ENCODE measurements around the gene NCKAP5. TPM values are rescaled to one million over a fixed set of nuclear protein-coding genes. Genes with fewer than 3 reads are reported as not detected.

Gene NCKAP5
- total RNA-seq, 1 donor from 2014 or later: 7.4 TPM

DNA sequence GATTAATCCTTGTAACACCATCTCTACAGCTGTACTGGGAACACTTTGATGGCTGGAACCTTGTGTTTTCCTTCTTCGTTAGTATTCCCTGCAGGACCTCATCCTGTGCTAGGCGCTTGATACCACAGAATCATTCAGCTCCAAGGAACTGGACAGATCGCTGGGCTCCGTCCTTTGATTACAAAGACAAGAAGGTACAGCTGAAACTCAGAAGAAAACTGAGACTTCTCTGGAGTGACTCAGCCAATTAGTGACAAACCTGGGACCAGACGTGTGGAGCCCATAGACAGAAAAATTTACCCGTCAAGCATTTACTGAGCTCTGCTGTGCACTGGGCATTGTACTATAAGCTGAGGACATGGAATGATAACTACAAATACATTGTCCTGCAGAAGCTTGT, 67.3 kb downstream of the NCKAP5 start:
- no peak overlapping the region for H3K27ac Mint-ChIP-seq (ENCODE audit: unreplicated experiment)
- no peak for DNase-seq (ENCODE audit: low spot score)
- no peaks in the 10 kb centered on the region for H3K27me3 Mint-ChIP-seq (ENCODE audit: unreplicated experiment)
- H3K9me3 Mint-ChIP-seq (ENCODE audit: unreplicated experiment): no peaks in the 10 kb centered on the region
- TF ChIP-seq, protein P1, sequence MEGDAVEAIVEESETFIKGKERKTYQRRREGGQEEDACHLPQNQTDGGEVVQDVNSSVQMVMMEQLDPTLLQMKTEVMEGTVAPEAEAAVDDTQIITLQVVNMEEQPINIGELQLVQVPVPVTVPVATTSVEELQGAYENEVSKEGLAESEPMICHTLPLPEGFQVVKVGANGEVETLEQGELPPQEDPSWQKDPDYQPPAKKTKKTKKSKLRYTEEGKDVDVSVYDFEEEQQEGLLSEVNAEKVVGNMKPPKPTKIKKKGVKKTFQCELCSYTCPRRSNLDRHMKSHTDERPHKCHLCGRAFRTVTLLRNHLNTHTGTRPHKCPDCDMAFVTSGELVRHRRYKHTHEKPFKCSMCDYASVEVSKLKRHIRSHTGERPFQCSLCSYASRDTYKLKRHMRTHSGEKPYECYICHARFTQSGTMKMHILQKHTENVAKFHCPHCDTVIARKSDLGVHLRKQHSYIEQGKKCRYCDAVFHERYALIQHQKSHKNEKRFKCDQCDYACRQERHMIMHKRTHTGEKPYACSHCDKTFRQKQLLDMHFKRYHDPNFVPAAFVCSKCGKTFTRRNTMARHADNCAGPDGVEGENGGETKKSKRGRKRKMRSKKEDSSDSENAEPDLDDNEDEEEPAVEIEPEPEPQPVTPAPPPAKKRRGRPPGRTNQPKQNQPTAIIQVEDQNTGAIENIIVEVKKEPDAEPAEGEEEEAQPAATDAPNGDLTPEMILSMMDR (IDR thresholded peaks at IDR 0.05; ENCODE audit: unreplicated experiment): no peak
- H3K4me1 Mint-ChIP-seq (ENCODE audit: unreplicated experiment): no peaks in the 10 kb centered on the region
- no peak overlapping the region for H3K4me3 Mint-ChIP-seq (ENCODE audit: unreplicated experiment)
- H3K36me3 Mint-ChIP-seq (ENCODE audit: low read depth, unreplicated experiment): no peaks in the 10 kb centered on the region

DNA sequence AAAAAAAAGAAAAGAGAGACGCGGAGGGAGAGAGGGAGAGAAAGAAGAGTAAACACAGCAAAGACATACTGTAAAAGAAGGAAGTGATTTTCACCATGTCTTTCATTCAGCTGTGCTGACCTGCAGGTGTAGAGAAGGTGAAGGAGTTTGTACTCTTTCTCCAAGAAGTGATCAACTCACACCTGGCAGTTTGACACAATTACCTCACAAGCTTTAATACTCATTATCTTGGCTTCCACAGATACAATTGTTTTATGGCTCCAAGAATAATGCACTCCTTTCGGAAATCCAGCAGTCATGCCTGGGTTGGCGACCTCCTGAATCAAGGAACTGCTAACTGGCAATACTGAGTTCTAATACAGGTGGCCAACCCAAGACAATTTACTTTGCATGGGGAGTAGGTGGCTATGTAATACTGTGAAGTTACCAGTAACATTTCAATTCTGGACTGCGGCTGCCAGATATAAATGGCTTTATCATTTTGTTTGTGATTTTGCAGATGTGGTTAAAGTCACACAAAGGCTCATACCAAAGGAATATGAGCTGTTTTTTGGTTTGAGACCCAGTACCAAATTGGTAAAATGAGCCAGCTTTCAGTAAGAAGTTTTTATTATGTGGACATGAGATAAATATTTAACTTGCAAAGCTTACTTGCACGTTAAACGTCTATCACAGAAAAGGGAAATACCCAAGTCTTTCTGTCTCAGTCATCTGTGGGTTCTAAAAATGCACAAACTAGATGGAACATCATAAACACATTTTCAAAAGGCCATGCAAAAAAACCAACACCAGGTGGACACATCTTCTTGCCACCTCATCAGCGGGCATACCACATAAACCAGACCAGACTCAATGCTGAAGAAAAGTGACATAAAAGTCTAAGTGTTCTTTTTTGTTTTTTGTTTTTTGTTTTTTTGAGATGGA, 69.3 kb downstream of the NCKAP5 start:
- Mint-ChIP-seq H3K36me3 (ENCODE audit: low read depth, unreplicated experiment) (no peaks in the 10 kb centered on the region), H3K27ac (ENCODE audit: unreplicated experiment) (no peak overlapping the region), H3K4me1 (ENCODE audit: unreplicated experiment) (no peaks in the 10 kb centered on the region), H3K9me3 (ENCODE audit: unreplicated experiment) (no peaks in the 10 kb centered on the region), H3K27me3 (ENCODE audit: unreplicated experiment) (no peaks in the 10 kb centered on the region), H3K4me3 (ENCODE audit: unreplicated experiment) (no peak overlapping the region)
- TF ChIP-seq, protein P1 (IDR thresholded peaks at IDR 0.05; ENCODE audit: unreplicated experiment): no peak
- no peak for DNase-seq (ENCODE audit: low spot score)

DNA sequence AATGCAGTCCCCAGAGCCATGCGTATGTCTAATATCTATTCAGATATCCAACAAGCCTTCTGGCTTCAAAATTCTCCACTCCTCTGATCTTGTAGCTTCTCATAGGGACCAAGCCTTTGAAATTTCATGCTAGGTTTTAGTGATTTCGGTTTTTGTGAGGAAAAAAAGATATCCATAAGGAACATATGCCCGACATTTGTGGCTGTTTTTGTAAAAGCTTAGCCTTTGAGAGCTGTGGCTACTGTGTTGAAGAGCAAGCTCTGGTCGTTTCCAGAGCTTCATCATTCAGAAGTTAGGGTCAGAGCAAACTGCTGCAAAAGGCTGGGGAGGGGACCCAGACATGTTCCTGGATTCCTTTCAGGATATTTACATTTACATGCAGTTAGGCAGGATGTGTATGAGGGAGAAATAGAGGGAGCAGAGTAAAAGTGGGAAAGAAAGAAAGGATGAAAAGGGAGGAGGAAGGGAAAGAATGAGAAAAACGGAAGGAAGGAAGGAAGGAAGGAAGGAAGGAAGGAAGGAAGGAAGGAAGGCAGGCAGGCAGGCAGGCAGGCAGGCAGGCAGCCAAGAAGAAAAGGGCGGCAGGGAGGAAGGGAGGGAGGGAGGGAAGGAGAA, 70.2 kb downstream of the NCKAP5 start:
- no peak overlapping the region for H3K27ac Mint-ChIP-seq (ENCODE audit: unreplicated experiment)

DNA sequence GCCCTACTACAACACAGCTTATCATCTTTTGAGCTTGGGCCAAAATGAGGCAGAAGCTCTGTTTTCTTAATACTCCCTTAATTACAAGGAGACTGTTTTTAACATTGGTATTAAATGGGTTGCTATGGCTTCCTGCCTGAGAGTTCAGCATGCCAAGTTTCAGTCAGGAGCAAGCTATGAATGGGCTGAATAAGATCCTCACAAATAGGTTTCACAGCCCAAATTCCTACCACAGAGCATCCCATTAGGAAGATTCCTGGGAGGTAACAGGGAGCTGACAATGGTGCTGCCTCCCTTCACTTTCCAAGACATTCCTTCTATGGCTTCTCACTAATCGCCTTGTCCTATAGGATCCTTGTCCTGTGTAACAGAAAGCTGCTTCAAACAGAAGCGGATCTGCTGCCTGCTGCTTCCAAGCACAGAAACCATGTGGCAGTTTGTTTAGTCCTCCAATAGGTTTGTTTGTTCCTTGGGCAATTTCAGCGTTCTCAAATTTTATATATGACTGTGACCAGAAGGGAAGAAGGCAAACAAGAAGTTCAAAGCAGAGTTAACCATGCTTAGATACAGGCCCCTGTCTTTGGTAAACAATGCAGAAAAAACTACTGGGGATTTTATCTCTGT, 70.9 kb downstream of the NCKAP5 start:
- Mint-ChIP-seq H3K4me1 (ENCODE audit: unreplicated experiment) (no peaks in the 10 kb centered on the region), H3K4me3 (ENCODE audit: unreplicated experiment) (no peak overlapping the region), H3K27ac (ENCODE audit: unreplicated experiment) (no peak overlapping the region), H3K27me3 (ENCODE audit: unreplicated experiment) (no peaks in the 10 kb centered on the region), H3K36me3 (ENCODE audit: low read depth, unreplicated experiment) (no peaks in the 10 kb centered on the region), H3K9me3 (ENCODE audit: unreplicated experiment) (no peaks in the 10 kb centered on the region)
- TF ChIP-seq, protein P1 (IDR thresholded peaks at IDR 0.05; ENCODE audit: unreplicated experiment): no peak
- DNase-seq (ENCODE audit: low spot score): no peak

More for the DNA sequence above, 70.2 kb downstream of the NCKAP5 start:
- Mint-ChIP-seq H3K9me3 (ENCODE audit: unreplicated experiment) (no peaks in the 10 kb centered on the region), H3K4me3 (ENCODE audit: unreplicated experiment) (no peak overlapping the region), H3K4me1 (ENCODE audit: unreplicated experiment) (no peaks in the 10 kb centered on the region), H3K27me3 (ENCODE audit: unreplicated experiment) (no peaks in the 10 kb centered on the region), H3K36me3 (ENCODE audit: low read depth, unreplicated experiment) (no peaks in the 10 kb centered on the region)
- DNase-seq (ENCODE audit: low spot score): no peak
- TF ChIP-seq, protein P1 (IDR thresholded peaks at IDR 0.05; ENCODE audit: unreplicated experiment): no peak
